Measurements from ENCODE around the gene GALNT9.
"Not testable (repeated sequence)": the region's sequence is repeated elsewhere in the genome, so short reads cannot be mapped to it uniquely, and the experiment has no call there.

The GALNT9 gene

GRCh38 chr12:132358241-132359225 is 29.1 kb upstream of the GALNT9 start:
- not testable (repeated sequence) for DNase-seq (ENCODE audit: low read depth)

- DNase-seq (ENCODE audit: low read depth): no peak
Measured at GRCh38 chr12:132357623-132358186, 28.3 kb upstream of the GALNT9 start.

GRCh38 chr12:132356691-132357622 is 27.6 kb upstream of the GALNT9 start:
- peak; percentile 16 for DNase-seq (ENCODE audit: low read depth)

DNA sequence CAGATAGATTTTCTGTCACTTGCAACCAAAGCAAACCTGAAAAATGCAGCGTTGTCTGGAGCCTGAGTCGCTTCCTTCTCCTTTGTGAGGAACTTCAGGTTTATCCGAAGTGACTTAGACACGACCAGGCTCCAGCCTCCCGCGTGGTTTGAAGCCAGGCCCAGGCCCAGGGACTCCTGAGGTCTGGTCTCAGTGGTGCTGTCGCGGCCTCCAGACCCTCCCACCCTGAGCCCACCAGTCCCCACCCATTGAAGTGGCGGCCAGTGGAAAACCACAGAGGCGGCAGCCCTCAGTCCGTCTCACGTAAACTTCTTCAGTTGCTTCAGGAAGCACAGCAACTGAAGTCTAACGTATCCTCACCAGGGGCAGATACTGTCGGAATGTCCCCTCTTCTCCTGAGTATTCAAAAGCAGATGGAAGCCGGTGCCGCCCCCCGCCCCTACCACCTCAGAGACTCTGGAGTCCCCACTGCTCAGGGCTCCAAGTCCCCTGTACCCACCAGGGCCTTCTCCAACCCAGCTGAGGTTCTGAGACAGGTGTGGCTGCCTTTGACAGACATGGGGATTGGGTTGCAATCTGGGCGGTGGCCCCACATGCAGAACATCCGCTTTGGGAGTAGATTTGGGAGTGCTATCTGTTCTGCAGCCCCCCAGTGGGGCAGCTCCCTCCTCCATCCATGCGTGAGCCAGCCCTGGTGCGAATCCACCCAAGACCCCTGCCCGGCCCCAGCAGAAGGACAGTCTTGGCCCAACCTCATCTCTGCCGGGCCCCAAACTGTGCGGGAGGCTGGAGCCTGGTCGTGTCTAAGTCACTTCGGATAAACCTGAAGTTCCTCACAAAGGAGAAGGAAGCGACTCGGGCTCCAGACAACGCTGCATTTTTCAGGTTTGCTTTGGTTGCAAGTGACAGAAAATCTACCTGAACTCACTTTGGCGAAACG is 26.6 kb upstream of the GALNT9 start:
- no peak for DNase-seq (ENCODE audit: low read depth)

DNA sequence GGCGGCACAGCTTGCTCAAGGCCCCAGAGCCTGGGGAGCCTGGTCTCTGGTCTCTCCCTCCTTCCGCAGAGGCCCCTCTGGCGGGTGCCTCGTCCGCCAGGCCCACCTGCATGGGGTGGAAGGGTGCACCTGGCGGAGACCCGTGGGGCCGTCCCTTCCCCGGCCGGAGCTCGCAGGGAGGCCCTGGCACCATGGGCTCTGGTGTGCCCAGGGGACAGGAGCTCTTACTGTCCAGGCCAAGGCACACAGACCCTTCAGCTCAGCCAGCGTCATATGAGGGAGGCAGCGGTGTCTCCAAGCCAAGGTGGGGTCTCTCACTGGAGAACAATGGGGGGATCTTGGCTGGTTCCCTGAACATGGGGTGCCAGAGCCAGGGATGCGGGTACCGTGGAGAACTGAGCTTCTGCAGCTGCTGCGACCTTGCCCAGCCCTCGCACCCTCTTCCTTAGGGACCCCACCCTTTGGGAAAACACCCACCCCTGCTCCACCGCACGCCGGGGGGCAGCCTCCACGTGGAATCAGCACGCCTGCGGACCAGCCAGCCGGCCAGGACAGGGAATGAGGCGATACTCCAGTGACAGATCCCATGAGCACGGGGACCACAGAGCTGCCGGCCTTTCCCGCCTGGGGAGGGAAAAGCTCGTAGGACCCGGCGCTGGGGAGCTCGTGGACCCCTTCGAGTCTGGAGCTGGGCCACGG is 25.7 kb upstream of the GALNT9 start:
- no peak for DNase-seq (ENCODE audit: low read depth)

DNA sequence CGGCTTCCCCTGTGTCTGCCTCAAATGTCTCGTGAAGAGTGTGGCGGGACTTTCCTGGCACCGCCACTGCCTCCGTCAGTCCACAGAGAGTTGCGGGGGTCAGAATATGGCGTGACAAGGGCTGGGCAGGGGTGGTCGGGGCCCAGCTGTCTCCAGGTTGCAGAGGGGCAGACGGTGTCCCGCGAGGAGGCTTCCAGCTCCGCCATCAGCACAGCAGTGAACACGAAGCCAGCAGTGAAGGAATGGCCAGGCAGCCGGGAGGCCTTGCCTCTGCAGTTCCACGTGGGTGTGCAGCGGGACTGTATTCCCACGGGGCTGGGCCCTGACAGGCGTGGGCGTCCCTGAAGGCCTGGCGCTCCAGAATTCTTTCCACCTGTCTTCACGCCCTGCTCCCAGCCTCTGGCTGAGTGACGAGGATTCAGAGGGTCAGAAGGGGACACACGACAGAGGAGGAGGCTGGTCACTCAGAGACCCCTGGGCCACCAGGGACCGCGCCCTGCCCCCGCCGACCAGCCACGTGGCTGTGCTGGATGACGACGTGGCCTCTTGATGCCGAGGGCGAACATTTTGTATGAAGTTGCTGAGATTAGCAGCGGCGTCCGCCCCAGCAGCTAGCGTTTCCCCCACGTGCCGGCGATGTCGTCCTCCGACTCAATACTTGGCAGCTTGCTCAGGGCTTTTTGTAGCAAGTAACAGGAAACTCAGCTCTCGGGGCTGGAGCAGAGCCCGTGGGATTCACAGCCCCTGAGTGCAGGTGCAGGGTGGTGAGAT is 25.0 kb upstream of the GALNT9 start:
- no peak for DNase-seq (ENCODE audit: low read depth)

DNA sequence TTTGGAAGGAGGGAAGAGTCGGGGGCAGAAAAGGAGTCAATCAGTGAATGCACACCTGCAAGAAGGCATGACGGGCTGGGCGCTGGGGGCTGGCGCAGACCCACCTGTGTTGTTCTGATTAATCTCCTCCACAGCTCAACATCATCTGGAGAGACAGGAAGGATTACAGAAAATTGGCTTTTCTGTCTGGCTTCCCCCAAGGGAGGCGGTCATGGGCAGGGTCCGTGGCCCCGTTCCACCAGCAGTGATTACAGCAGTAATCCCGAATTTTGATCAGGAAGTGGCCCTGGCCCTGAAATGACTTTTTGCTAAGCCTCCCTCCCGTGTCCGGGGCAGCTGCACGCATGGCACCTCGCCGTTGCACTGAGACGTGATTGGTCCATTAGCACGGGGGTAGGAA is 24.4 kb upstream of the GALNT9 start:
- DNase-seq (ENCODE audit: low read depth): no peak

GRCh38 chr12:132352896-132353800 is 23.8 kb upstream of the GALNT9 start:
- DNase-seq (ENCODE audit: low read depth): no peak

DNA sequence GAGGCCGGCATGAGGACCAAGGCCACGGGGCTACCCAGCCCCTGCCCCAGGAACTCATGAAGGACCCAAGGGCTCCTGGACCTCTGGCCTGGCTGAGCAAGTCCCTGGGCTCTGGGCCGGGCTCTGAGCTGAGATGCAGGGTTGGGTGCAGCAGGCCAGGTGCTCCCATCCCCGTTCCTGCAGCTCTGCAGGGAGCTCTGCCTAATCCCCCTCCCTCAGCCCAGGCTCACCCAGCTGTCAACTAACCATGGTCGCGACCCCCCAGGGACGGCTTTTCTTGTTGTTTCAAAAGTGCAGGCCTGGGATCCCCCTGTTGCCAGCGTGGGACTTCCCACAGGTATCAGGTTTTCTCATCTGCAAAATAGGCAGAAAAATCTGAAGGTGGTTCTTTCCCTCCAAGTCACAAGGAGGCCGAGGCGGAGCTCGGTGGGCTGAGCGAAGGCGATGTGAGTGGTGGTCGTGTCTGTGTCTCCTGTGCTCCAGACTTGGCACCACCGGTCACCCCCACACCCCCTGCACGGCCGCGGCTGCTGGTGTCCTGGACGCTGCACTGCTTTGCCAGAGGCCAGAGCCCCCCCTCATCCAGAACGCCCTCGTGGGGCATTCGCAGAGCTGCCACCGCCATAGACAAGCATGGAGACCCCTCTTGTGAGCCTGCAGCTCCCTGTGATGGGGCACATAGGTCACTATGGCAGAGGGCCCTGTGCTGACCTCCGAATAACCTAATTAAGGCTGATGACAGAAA is 22.5 kb upstream of the GALNT9 start:
- no peak for DNase-seq (ENCODE audit: low read depth)

DNA sequence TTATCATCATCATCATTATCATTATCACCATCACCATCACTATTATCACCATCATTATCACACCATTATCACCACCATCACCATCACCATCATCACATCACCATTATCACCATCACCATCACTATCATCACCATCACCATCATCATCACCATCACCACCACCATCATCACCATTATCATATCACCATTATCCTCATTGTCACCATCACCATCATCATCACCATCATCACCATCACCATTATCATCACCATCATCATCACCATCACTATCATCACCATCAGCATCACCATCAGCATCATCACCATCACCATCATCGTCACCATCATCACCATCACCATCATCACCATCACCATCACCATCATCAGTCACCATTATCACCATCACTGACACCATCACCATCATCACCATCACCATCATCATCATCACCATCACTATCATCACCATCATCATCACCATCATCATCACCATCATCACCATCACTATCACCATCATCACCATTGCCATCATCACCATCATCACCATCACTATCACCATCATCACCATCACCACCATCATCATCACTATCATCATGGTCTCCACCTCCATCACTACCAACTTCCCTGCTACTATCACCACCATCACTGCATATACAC is 20.2 kb upstream of the GALNT9 start:
- no peak for DNase-seq (ENCODE audit: low read depth)

DNA sequence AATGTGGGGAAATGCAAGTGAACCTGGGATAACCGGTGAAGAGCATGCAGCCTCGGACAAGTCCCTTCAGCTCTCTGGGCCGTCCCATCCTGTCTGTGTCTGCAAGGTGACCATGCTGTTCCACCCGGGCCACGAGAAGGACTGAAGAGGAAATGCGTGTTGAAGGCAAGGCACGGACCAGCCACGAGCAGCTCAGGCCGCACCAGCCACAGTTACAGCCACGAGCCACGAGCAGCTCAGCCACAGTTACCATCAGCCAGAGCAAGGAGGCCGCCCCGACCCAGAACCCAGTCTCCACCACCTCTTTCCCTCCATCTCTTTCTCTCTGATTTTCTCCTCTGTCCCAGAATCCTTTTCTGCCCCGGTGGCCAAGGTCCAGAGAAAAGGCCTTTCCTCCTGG is 18.8 kb upstream of the GALNT9 start:
- no peak for DNase-seq (ENCODE audit: low read depth)

GRCh38 chr12:132347176-132347855 is 17.9 kb upstream of the GALNT9 start:
- no peak for DNase-seq (ENCODE audit: low read depth)

GRCh38 chr12:132346471-132347175 is 17.2 kb upstream of the GALNT9 start:
- DNase-seq (ENCODE audit: low read depth): no peak

- DNase-seq (ENCODE audit: low read depth): no peak
Measured at GRCh38 chr12:132345561-132346200, 16.3 kb upstream of the GALNT9 start.

DNA sequence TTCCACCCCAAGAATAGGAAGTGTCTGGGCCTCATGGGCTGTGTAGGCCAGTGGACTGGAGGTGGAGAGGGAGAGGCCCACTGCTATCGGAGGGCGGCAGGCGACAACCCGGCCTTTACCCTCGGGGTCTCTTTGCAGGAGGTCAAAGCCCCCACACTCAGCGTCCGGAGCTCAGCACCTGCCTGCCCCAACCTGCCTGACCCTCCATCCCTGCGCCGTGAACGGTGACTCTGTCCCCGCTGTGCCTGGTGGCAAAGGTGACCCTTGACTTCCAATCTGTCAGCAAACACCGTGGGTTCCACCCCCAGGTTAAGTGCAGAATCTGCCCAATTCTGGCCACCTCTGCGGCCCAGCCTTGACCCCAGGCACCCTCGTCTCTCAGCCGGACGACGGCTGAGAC is 15.7 kb upstream of the GALNT9 start:
- no peak for DNase-seq (ENCODE audit: low read depth)

GRCh38 chr12:132344601-132345000 is 15.2 kb upstream of the GALNT9 start:
- DNase-seq (ENCODE audit: low read depth): no peak
